ENCODE measurements around the gene BNIP5.

Gene BNIP5

GRCh38 chr6:36302227-36302976 is 34.3 kb downstream of the BNIP5 start:
- peak; percentile 93 for DNase-seq (ENCODE audit: low read depth)
- TF ChIP-seq MYC (IDR thresholded peaks at IDR 0.05; ENCODE audit: low read depth, low read length) (no peak), POLR2A (IDR thresholded peaks at IDR 0.05; ENCODE audit: extremely low read depth, insufficient read length) (no peak)
- TF ChIP-seq, protein P1, sequence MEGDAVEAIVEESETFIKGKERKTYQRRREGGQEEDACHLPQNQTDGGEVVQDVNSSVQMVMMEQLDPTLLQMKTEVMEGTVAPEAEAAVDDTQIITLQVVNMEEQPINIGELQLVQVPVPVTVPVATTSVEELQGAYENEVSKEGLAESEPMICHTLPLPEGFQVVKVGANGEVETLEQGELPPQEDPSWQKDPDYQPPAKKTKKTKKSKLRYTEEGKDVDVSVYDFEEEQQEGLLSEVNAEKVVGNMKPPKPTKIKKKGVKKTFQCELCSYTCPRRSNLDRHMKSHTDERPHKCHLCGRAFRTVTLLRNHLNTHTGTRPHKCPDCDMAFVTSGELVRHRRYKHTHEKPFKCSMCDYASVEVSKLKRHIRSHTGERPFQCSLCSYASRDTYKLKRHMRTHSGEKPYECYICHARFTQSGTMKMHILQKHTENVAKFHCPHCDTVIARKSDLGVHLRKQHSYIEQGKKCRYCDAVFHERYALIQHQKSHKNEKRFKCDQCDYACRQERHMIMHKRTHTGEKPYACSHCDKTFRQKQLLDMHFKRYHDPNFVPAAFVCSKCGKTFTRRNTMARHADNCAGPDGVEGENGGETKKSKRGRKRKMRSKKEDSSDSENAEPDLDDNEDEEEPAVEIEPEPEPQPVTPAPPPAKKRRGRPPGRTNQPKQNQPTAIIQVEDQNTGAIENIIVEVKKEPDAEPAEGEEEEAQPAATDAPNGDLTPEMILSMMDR (IDR thresholded peaks at IDR 0.05; ENCODE audit: low read depth, low read length), result peak; percentile 98
- TF ChIP-seq, protein P2, sequence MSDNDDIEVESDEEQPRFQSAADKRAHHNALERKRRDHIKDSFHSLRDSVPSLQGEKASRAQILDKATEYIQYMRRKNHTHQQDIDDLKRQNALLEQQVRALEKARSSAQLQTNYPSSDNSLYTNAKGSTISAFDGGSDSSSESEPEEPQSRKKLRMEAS (IDR thresholded peaks at IDR 0.05; ENCODE audit: low read depth, low read length), result no peak
- H3K4me3 ChIP-seq (ENCODE audit: low read depth, low read length), result no peak overlapping the region

DNA sequence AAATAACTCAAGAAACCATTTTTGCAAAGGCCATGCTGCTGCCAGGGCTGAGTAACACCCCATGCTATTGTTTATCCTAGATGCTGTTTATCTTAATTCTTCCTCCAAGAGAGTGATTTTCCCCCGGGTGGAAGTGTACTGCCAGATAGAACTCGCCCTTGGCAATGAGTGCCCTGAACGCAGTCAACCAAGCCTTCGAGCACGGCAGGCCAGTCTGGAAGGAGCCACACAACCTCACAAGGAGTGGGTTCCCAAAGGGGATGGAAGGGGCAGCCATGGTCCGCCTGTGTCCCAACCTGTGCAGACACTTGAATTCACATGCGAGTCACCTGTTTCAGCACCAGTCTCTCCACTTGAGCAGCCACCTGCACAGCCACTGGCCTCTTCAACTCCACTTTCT is 34.9 kb downstream of the BNIP5 start:
- TF ChIP-seq POLR2A (IDR thresholded peaks at IDR 0.05; ENCODE audit: extremely low read depth, insufficient read length) (no peak), MYC (IDR thresholded peaks at IDR 0.05; ENCODE audit: low read depth, low read length) (no peak)
- TF ChIP-seq, protein P1 (IDR thresholded peaks at IDR 0.05; ENCODE audit: low read depth, low read length), result no peak
- TF ChIP-seq, protein P2 (IDR thresholded peaks at IDR 0.05; ENCODE audit: low read depth, low read length), result no peak
- no peak overlapping the region for H3K4me3 ChIP-seq (ENCODE audit: low read depth, low read length)
- no peak for DNase-seq (ENCODE audit: low read depth)

DNA sequence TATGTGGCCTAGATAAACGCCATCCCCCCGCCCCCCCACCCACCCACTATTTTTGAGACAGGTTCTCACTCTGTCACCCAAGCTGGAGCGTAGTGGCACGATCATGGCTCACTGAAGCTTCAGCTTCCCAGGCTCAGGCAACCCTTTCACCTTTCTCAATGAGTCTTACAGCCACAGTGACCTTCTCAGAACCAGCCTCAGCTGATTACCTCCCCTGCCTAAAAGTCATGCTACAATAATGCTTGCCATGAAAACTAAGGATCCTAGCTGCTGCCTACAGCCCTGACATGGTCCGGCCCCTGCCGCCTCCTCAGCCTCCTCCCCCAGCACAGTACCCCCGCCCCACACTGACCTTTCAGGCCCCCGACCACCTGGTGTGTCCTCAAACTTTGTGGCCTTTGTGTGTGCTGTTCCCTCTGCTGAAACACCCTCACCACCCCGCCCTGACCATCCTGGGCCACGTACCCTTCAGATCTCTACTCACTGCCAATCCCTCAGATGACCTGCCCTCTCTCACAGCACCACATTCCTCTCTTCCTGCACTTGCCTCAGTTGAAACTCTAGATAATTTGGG is 35.5 kb downstream of the BNIP5 start:
- DNase-seq (ENCODE audit: low read depth), result no peak
- H3K4me3 ChIP-seq (ENCODE audit: low read depth, low read length), result no peak overlapping the region
- TF ChIP-seq, protein P1 (IDR thresholded peaks at IDR 0.05; ENCODE audit: low read depth, low read length), result no peak
- TF ChIP-seq POLR2A (IDR thresholded peaks at IDR 0.05; ENCODE audit: extremely low read depth, insufficient read length), result no peak
- TF ChIP-seq, protein P2 (IDR thresholded peaks at IDR 0.05; ENCODE audit: low read depth, low read length), result no peak
- TF ChIP-seq MYC (IDR thresholded peaks at IDR 0.05; ENCODE audit: low read depth, low read length), result no peak

DNA sequence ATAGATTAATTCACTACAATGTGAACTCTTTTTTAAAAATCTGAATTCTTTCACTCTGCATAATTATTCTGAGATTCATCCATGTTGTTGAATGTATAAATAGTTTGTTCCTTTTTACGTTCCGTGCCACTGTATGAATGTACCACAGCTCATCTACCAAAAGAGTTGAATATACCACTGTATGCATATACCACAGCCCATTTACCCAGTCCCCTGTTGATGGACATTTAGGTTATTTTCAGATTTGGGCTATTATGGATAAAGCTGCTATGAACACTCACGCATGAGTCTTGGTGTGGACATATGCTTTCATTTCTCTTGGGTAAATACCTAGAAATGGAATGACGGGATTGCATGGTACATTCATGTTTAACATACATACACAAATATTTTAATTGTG is 38.7 kb downstream of the BNIP5 start:
- no peak for DNase-seq (ENCODE audit: low read depth)
- TF ChIP-seq, protein P2 (IDR thresholded peaks at IDR 0.05; ENCODE audit: low read depth, low read length), result no peak
- TF ChIP-seq MYC (IDR thresholded peaks at IDR 0.05; ENCODE audit: low read depth, low read length) (no peak), POLR2A (IDR thresholded peaks at IDR 0.05; ENCODE audit: extremely low read depth, insufficient read length) (no peak)
- no peak overlapping the region for H3K4me3 ChIP-seq (ENCODE audit: low read depth, low read length)

- TF ChIP-seq POLR2A (IDR thresholded peaks at IDR 0.05; ENCODE audit: extremely low read depth, insufficient read length), result no peak
- TF ChIP-seq, protein P2 (IDR thresholded peaks at IDR 0.05; ENCODE audit: low read depth, low read length), result no peak
- TF ChIP-seq, protein P1 (IDR thresholded peaks at IDR 0.05; ENCODE audit: low read depth, low read length), result no peak
- TF ChIP-seq MYC (IDR thresholded peaks at IDR 0.05; ENCODE audit: low read depth, low read length), result no peak
- no peak for DNase-seq (ENCODE audit: low read depth)
- H3K4me3 ChIP-seq (ENCODE audit: low read depth, low read length), result no peak overlapping the region
These were observed 39.2 kb downstream of the BNIP5 start for GRCh38 chr6:36297511-36297910.

DNA sequence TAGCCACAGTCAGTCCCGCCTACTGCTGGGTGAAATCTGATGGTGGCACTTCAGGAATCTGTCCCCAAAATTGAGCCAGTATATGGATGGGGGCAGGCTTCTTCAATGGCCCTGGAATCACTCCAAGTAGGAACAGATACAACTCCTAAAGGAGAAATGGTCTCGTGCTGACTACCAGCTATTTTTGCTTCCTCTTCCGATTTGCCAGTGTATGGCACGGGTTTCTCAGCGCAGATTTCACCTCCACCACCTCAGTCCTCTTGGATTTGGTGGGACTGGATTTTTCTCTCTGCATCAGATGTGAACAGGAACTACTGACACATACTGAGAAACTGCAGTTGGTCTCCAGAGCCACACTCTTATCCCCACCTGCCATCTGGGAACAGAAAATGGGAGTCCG is 39.6 kb downstream of the BNIP5 start:
- DNase-seq (ENCODE audit: low read depth), result no peak
- no peak for TF ChIP-seq POLR2A (IDR thresholded peaks at IDR 0.05; ENCODE audit: extremely low read depth, insufficient read length)
- TF ChIP-seq, protein P1 (IDR thresholded peaks at IDR 0.05; ENCODE audit: low read depth, low read length), result no peak
- TF ChIP-seq MYC (IDR thresholded peaks at IDR 0.05; ENCODE audit: low read depth, low read length), result no peak
- TF ChIP-seq, protein P2 (IDR thresholded peaks at IDR 0.05; ENCODE audit: low read depth, low read length), result no peak
- H3K4me3 ChIP-seq (ENCODE audit: low read depth, low read length), result no peak overlapping the region
